HG02642 (cell line): ENCODE results near the gene UROC1.

Experiments
- ATAC-seq: cut with Tn5 transposase; IDR thresholded peaks from one replicate; pipeline ENCODE4 v1.9.1; 2021; ENCODE audit warnings: mild to moderate bottlenecking; ENCODE audit not compliant: unreplicated experiment, poor library complexity

UROC1 gene

DNA sequence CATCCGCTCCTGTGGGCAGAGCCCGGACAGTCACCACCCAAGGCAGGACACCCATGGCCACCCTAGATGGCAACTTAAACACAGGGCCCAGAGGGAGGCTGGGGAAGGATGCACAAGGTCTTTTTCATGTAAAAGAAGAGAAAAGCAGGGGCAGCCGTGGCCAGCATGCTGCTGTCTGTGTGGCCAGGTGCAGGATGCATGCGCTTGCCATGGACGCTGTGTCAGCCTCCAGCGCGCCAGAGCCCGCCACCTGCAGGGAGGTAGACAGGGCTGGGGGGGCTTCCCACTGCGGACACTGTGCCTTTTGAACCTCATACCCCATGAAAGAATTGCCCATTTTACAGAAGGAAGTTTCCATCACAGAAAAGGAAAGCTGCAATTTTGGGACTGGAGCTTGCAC lies 18.2 kb downstream of the UROC1 start:
- ATAC-seq: no peak

DNA sequence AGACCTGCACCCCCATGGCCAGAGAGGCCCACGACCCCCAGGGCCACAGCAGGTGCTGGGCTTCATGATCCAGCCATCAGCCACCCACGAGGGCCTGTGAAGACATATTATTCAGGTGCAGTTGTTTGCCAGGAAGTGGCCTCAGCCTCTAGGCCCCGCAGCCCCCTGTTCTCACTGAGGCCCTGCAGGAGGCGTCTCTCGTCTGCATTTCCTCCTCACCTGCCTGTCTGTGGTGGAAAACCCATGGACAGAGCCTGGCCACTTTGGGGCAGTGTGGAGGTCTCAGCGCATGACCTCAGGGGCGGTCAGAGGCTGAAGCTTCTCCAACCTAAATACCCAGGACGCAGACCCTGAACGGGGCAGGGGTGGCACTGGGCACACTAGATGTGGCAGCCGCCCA lies 18.6 kb downstream of the UROC1 start:
- ATAC-seq: no peak

DNA sequence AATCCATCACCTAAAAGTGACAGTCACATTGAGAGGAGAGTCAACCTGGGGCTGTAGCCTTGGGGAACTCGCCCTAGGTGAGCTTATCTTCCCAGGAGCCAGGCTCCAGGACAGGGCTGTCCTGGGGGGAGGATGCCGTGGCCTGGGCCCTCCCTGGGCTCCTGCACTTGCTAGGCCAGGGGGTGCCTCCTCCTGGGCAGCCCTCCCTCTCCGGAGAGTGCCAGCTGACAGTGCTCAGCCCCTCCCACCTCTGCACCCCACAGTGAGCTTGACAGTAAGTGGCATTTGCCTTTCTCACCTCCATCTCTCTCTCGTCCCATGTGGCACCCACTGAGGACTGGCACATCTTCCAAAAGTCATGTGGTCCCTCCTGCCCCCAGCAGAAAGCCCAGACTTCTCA lies 19.1 kb downstream of the UROC1 start:
- no peak for ATAC-seq

DNA sequence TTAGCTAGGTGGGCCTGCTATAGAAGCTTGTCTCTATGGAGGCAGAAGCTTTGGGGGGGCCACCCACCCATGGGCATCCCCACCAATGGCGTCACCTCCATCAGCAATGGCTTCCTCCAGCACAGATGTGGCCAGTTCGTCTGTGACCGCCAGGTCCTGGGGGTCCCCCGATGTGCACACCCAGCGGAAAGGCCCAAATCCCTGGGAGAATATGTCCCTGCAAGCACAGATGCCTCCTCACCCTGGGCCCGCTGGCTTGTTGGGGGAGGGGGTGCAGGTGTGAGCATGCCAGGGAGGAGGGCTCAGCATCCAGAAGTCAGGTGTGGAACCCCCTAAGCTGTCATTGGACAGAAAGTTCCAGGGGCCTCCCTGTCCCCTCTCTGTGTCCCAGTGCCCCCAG lies 19.6 kb downstream of the UROC1 start:
- ATAC-seq: no peak

DNA sequence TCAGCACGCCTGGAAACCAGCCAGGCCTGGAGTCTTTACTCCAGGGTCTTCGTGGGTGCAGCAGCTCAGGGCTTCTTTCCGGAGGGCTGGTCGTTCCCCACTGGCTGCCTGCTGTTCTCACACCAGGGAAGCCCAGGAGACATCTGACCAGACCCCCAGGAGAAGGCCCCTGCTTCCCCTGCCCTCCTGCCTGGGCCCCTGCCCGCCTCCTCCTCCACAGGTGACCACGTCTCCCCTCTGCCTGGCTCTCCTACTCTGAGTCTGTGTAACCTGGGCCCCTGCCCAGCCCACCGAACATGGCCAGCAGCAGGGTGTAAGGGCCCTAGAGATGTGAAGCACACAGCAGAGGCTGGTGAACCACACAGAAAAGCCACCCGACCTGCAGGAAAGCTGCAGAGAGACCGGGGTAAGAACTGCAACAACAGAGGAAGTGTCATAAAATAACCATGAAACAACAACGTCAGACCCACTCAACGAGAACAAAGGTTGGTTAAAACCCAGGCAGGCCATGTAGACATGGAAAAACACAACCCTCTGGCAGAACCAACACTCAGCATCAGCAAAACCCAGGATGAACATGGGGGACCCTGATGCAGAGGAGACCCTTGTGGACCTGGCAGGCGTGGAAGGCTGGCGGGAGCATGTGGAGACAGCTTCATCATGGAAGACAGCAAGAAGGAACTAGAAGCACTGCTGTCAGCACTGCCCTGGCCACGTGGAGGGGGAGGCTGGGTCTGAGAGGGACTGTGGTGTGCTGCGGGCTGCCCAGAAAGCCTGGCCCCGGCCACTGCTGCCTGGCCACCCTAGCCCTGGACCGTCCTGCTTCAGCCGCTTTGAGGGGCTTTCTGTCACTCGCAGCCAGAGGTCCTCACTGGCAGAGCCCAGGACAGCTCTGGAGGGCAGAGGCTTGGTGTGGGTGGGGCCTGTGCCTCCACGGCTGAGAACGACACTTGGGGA lies 20.4 kb downstream of the UROC1 start:
- ATAC-seq: no peak

DNA sequence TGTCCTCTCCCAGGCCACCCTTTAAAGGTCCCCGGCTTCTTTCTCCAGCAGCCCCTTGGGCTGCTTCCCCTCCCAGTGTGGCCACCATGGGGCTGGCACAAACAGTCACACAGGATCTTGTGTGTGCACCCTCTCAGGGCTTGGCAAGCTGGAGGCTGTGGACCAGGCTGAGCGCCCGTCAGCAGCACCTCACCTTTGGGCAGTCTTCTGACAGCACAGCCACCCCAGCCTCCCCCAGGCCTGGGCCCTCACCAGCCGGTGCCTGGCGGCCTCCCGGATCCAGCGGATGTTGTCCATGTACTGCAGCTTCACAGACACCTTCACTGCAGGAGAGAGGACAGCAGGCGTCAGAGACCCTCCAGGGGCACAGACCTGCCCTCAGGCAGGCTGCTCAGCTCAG lies 21.8 kb downstream of the UROC1 start:
- no peak for ATAC-seq

DNA sequence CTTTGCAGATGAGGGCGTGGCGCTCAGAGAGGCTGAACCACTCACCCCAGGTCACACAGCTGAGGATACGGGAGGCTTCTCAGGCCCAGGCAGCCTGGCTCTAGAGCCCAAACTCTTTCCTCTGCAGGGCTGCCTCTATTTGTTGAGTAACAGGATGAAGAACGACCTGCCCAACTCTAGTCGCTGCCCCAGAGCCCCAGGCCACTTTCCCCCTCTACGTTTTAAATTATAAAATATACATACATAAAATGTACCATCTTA lies 22.7 kb downstream of the UROC1 start:
- ATAC-seq: no peak

DNA sequence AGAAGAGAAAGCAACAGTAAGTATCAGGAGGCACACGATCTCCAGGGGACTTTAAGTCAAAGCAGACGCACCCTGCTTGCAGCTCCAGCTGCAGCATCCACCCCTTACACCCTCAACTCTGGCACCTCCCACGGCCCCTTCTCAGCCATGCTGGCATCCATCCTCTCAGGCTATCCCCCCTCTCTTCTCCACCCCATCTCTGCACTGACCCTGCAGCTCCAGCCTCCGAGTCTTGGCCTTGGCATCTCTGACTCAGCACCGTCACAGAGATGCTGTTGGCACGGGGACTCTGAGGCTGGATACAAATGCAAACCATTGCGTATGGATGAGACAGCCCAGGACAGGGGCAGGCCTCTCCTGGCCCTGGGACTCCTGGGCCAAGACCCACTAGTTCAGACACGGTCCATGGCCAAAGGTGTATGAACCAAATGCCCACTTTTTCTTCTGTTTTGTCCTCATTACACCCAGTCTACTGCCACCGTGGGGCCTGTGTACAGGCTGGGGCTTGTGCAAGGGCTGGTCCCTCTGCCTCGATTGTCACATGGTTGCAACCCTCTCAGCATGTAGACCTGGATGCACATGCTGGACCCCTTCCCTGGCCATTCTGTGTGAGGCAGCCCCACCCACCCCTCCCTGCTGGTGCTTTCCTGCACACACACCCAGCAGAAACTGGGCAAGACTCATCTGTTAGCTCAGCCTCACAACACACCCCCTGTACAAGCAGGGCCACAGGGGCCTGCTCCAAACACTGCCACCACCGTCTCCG lies 23.2 kb downstream of the UROC1 start:
- no peak for ATAC-seq

DNA sequence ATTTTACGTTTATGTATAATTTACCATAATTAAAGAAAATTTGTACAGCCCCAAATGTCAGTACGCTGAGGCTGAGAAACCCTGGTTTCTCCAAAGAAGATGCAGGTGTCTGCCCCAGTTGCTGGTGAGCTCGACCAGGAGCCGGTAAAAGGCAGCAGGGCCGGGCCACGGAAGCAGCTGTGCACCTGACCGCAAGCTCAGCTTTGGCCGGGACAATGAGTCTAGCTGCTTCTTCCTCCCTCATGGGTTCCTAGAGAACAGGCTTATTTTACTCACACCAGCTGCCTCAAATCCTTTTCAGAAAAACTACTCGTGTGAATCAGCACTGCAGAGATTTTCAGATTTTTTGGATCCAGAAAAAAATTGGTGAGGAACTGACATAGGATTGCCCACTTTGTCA lies 23.8 kb downstream of the UROC1 start:
- ATAC-seq: no peak

DNA sequence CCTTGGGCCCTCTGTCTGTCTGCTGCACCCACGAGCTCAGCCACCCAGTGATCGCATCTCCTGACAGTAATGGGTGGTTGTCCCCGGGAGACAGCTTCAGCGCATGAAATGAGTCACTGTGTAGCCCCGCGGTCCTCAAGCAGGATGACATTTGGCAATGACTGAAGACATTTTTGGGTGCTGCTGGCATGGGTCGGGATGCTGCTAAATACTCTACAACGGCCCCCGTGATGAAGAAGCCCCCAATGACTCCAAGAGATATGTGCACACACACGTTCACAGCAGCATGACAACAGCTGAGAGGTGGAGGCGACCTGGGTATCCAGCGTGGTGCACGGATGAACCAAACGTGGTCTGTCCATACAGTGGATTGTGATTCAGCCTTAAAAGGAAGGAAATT lies 24.5 kb downstream of the UROC1 start:
- ATAC-seq: no peak

DNA sequence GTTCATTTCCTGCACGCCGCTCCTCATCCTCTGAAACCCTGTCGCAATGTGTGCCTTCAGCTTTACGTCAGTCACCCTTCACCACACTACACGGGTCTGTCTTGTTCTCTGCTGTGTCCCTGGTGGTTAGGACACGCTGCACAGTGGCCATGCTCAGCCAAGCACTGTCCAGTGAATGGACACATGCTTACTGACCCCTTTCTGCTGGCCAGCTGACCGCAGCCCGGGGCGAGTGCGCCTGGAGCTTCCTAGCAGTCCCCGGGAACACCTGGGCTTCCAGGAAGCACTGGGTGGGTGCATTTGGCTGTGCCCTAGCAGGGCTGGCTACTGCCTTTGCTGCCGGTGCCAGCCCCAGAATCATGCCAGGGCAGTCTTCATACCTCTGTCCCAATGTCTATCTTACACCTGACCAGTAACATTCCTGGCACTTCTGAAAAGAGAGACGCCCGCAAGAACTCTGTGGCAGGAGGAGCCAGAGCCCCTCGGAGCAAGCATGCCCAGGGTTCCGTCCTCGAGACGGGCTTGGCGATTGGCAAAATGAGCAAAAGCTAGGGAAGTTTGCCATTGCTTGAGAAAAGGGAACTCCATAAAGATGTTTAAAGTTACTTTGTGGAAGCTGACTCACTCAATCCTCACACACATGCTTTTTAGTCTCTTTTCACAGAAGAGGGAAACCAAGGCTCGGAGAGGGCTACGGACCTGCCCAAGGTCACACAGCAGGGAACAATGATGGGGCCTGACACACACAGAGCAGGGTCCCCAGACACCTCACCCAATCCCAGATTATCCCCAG lies 26.2 kb downstream of the UROC1 start:
- ATAC-seq: no peak

DNA sequence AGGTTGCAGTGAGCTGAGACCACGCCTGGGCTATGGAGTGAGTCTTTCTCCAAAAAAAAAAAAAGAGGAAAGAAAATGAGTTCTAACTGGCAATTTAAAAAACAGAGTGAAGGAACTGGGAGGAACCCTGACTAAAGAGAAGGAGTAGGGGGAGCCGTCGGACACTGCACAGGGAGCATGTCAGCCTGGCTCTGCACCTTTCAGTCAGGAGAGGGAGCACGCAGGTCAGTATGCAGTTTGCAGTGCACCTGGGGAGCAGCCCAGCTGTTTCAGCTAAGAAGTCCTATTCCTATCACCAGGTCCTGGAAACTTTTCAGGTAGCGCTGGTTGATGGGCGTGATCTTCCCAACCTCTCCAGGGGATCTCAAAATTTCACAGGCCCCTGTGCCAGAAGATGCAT lies 27.0 kb downstream of the UROC1 start:
- no peak for ATAC-seq

DNA sequence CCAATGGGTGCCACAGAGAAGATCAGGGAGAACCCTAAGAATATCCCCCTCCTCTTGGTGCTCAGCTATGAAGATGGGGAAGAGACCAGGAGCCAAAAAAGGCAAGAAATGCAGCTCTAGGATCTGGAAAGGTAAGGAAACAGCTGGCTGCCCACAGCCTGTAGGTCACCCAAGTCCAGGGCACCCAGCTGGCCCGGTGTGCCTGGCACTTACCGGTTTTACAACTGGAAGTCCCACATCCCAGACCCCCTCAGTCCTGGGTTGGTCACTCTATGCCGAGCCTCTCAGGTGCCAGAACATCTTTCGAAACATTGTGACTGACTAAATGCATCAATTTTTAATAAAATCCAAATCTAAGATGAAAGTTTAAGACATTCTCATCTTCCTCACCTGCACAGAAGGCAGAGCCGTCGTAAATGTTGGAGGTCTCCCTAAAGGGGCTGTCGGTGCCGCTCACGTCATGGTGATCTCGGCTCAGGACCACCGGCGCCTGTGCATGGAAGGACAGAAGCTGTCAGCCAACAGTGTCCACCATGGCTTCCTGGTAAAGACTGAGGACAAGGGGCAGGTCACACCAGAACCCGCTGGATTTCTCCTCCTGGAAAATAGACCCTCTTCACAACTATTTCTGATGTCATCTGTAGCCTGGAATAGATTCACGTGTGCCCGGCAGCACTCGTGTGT lies 28.5 kb downstream of the UROC1 start:
- no peak for ATAC-seq

DNA sequence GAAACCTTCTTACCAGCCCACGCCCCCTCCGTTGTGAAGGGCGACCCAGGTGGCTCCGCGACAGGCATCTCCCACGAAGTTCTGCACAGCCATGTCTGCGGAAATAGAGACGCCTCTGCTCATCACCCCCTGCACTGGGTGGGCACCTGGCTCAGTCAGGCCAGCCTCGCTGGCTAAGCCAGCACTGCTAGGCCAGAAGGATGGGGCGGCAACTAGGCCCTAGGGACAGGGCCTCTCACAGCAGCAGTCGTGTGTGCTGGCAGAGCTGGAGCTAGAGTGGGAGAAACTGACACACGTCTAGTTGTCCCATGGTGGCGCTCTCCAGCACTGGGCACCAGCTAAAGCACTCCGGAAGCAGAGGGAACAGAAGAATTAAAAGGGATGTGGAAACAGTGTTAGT lies 29.4 kb downstream of the UROC1 start:
- no peak for ATAC-seq

DNA sequence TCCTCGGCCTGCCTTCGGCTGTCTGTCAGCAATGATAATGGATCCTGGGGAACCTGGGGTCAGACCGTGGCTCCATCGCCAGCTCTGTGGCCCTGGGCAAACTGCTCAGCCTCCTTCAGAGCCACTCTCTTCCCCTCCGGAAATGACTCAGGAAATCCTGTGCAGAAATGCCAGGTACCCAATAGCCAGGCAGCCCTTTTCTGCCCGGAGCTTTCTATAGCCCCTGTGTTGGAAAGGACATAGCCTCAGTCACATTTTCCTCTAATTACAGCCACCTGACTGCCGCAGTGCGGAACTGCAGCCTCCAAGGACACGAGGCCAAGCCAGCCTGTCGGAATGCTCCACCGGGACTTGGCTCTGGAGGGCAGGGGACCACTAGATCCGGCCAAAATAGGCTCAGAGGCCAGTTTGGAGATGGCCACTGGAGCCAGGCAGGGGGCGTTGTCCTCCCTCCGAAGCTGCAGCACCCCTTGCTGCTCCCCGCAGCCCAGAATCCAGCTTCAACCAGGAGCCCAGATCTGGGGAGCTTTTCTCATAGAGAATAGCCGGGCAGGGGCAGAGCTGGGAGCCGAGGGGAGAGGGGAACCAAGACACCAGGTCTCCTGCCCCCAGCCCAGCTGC lies 30.3 kb downstream of the UROC1 start:
- no peak for ATAC-seq

DNA sequence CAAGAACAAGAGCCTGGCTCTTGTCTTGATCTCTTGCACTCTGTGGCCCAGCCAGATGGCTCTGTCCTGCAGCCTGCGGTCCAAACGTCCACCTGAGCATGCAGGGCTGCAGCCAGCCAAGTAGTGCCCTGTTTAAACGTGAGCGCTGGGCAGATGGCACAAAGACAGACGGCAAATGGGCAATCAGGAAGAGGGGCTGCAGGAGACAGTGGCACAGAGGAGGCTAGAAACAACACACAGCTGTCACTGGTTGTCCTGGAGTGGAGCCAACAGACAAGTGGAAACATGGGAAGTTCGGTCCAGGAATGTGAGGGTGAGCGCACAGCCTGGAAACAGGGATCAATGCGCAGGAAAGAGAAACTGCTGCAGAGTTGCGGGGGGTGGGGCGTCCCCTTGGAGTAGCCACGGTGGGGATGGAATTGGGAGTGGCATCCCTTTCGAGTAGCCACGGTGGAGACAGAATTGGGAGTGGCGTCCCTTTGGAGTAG lies 31.2 kb downstream of the UROC1 start:
- no peak for ATAC-seq

DNA sequence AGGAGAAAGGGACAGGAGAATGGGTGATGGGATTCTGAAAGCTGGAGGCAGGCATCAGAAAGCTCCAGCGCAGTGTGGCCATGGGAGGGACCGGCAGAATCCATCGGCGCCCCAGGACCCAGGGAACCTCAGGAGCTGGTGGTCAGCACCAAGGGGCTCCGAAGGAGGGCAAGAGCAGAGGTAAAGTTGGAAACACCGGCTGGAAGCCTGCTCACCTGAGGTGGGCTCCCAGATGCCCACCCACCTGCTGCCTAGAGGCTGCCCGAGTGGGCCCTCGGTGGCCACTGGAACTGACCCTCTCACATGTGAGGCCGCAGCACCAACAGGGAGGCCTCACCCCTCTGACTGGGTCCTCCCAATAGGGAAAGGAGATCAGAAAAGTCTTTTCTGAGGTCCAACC lies 31.6 kb downstream of the UROC1 start:
- ATAC-seq: no peak

DNA sequence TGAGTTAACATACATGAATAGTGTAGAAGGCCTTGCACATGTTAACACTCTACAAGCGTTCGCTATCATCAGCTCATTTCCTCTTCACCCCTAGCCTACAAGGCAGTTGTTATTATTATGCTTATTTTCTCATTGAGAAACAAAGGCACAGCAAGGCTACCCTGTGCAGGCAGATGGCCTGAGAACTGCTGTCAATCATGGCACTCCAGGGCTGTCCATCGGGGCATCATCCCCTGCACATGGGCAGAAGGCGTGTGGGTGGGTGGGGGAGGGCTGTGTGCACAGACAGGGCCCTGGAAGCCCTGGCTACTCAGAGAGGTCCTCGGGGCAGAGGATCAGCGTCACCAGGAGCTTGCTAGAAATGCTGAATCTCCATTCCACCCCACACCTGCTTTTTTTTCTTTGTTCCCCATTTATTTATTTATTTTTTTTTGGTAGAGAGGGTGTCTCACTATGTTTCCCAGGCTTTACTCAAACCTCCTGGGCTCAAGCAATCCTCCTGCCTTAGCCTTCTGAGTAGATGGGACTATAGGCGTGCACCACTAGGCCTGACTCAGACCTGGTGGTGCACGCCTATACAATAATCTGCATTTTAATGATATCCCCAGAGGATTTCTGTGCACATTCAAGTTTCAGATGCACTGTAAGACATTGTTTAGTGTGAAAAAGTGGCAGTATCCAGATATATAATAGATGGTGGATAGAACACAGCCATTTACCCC lies 32.2 kb downstream of the UROC1 start:
- ATAC-seq: no peak

DNA sequence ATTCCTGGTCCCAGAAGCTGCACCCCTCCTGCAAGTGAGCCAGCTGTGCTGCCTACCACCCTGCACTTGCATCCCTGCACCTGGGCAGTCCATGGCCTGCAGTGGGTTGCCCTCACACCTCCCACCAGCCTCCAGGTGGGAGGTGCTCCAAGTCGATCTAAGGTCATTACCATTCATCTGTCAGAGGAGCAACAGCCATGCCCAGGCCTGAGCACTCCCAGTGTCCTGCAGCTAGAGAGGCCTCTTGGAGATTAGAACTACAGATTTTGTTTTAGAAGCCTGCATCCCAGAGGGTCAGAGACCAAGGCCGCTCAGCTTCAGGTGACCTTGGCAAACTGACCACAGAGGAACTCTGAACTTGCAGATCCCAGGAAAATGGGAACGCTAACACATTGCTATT lies 32.9 kb downstream of the UROC1 start:
- ATAC-seq: no peak
